GM19023 (cell line): ENCODE results near the gene DNHD1.

Source experiments
- ATAC-seq: cut with Tn5 transposase; IDR thresholded peaks from one replicate; pipeline ENCODE4 v1.9.1; 2021; ENCODE audit warnings: mild to moderate bottlenecking, moderate library complexity; ENCODE audit not compliant: unreplicated experiment

Gene DNHD1

GRCh38 chr11:6563121-6563619, 66.1 kb downstream of the DNHD1 start:
- ATAC-seq, result no peak

- ATAC-seq, result no peak
Observed at GRCh38 chr11:6563667-6564066, 66.6 kb downstream of the DNHD1 start.

GRCh38 chr11:6565325-6565724, 68.2 kb downstream of the DNHD1 start:
- ATAC-seq, result no peak

GRCh38 chr11:6565988-6566703, 69.1 kb downstream of the DNHD1 start:
- no peak for ATAC-seq

- no peak for ATAC-seq
Observed at GRCh38 chr11:6566704-6567370, 69.8 kb downstream of the DNHD1 start.

- no peak for ATAC-seq
Observed at GRCh38 chr11:6567371-6567745, 70.3 kb downstream of the DNHD1 start.

- ATAC-seq, result no peak
Observed at GRCh38 chr11:6568191-6568918, 71.3 kb downstream of the DNHD1 start.

- ATAC-seq, result no peak
Observed at GRCh38 chr11:6569706-6570105, 72.6 kb downstream of the DNHD1 start.

GRCh38 chr11:6570691-6571427, 73.8 kb downstream of the DNHD1 start:
- ATAC-seq, result no peak

- no peak for ATAC-seq
Observed at GRCh38 chr11:6571434-6572008, 74.4 kb downstream of the DNHD1 start.

GRCh38 chr11:6572215-6572614, 75.1 kb downstream of the DNHD1 start:
- ATAC-seq, result no peak

GRCh38 chr11:6574816-6575715, 78.0 kb downstream of the DNHD1 start:
- ATAC-seq, result no peak

GRCh38 chr11:6576471-6577373, 79.6 kb downstream of the DNHD1 start:
- ATAC-seq, result no peak

- ATAC-seq, result no peak
Observed at GRCh38 chr11:6578134-6578533, 81.1 kb downstream of the DNHD1 start.

- no peak for ATAC-seq
Observed at GRCh38 chr11:6579681-6580080, 82.6 kb downstream of the DNHD1 start.

- ATAC-seq, result no peak
Observed at GRCh38 chr11:6583584-6583983, 86.5 kb downstream of the DNHD1 start.

- ATAC-seq, result no peak
Observed at GRCh38 chr11:6584528-6584927, 87.4 kb downstream of the DNHD1 start.

- no peak for ATAC-seq
Observed at GRCh38 chr11:6586434-6587359, 89.6 kb downstream of the DNHD1 start.
